Measurements from ENCODE around the gene APEX1. TPM values are rescaled to one million over a fixed set of nuclear protein-coding genes. Genes with fewer than 3 reads are reported as not detected.

The APEX1 gene
- 76.6 and 118 TPM in 2 replicates for total RNA-seq (ENCODE audit: low replicate concordance)

GRCh38 chr14:20454516-20455354 lies at the start of gene APEX1, which contains the start of gene OSGEP:
TSS of gene APEX1 (plus strand) at chr14:20455226. CDS start at chr14:20455646, 420 bp downstream.
TSS of gene OSGEP (minus strand) at chr14:20454812. CDS start at chr14:20454683, 129 bp downstream.
- Histone ChIP-seq H3K79me2 (ENCODE audit: low read depth) (peaks cover 51% of the 10 kb centered on the region), H2AFZ (replicated peaks) (peak within 1 kb of the TSS; percentile 94), H3K36me3 (peaks cover 7% of the 10 kb centered on the region), H3K4me1 (no peaks in the 10 kb centered on the region), H3K9me3 (ENCODE audit: low read depth) (no peaks in the 10 kb centered on the region), H3K27ac (peak within 1 kb of the TSS; percentile 99), H3K4me2 (peak within 1 kb of the TSS; percentile 85), H3F3A (ENCODE audit: low read depth) (peaks cover 49% of the 10 kb centered on the region), H3K9ac (peak within 1 kb of the TSS; percentile 93), H4K20me1 (ENCODE audit: low read depth) (peaks cover under 1% of the 10 kb centered on the region), H3K27me3 (no peaks in the 10 kb centered on the region), H3K4me3 (peak within 1 kb of the TSS; percentile 84)
- TF ChIP-seq, protein P1, sequence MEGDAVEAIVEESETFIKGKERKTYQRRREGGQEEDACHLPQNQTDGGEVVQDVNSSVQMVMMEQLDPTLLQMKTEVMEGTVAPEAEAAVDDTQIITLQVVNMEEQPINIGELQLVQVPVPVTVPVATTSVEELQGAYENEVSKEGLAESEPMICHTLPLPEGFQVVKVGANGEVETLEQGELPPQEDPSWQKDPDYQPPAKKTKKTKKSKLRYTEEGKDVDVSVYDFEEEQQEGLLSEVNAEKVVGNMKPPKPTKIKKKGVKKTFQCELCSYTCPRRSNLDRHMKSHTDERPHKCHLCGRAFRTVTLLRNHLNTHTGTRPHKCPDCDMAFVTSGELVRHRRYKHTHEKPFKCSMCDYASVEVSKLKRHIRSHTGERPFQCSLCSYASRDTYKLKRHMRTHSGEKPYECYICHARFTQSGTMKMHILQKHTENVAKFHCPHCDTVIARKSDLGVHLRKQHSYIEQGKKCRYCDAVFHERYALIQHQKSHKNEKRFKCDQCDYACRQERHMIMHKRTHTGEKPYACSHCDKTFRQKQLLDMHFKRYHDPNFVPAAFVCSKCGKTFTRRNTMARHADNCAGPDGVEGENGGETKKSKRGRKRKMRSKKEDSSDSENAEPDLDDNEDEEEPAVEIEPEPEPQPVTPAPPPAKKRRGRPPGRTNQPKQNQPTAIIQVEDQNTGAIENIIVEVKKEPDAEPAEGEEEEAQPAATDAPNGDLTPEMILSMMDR (IDR thresholded peaks at IDR 0.05) = no peak
- TF ChIP-seq EZH2 (IDR thresholded peaks at IDR 0.05) (no peak), EZH2phosphoT487 (IDR thresholded peaks at IDR 0.05) (no peak)
- H3K27ac Mint-ChIP-seq = no peak within 1 kb of the TSS
- no peak within 1 kb of the TSS for H3K4me3 Mint-ChIP-seq
- H3K36me3 Mint-ChIP-seq = peaks cover 20% of the 10 kb centered on the region
- DNase-seq (ENCODE audit: low spot score) = peak; percentile 100
- no peaks in the 10 kb centered on the region for H3K9me3 Mint-ChIP-seq
- no peaks in the 10 kb centered on the region for H3K27me3 Mint-ChIP-seq (ENCODE audit: insufficient read depth, low read depth)
- H3K4me1 Mint-ChIP-seq = peaks cover 1% of the 10 kb centered on the region

DNA sequence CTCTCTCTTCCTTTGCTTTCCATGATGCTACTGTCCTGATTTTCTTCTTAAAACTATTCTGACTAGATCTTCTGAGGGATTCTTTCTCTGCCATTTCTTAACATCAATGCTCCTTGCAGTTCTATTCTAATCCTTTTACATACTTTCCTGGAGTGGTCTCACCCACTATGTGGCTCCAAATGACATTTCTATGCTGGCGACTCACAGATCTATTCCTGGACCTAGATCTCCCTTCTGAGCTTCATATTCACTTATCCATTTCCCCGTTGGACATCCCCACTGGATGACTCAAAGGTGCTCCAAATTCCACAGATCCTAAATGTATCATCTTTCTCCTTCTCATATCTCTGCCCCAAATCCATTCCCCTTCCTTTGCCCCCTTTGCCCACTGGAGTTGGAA lies 45.8 kb upstream of the APEX1 start:
- no peak overlapping the region for H3K27ac Mint-ChIP-seq

GRCh38 chr14:20412411-20412810 lies 42.6 kb upstream of the APEX1 start:
- Histone ChIP-seq H3F3A (ENCODE audit: low read depth) (peaks cover 20% of the 10 kb centered on the region), H3K4me2 (peak overlapping the region; percentile 84), H3K79me2 (ENCODE audit: low read depth) (peaks cover 10% of the 10 kb centered on the region), H3K4me1 (peaks cover 3% of the 10 kb centered on the region), H3K27me3 (no peaks in the 10 kb centered on the region), H4K20me1 (ENCODE audit: low read depth) (no peaks in the 10 kb centered on the region), H3K27ac (no peak overlapping the region), H3K4me3 (peak overlapping the region; percentile 79), H2AFZ (replicated peaks) (peak overlapping the region; percentile 96), H3K9ac (no peak overlapping the region), H3K36me3 (no peaks in the 10 kb centered on the region), H3K9me3 (ENCODE audit: low read depth) (no peaks in the 10 kb centered on the region)
- H3K36me3 Mint-ChIP-seq = peaks cover 3% of the 10 kb centered on the region
- peaks cover 13% of the 10 kb centered on the region for H3K4me1 Mint-ChIP-seq
- TF ChIP-seq, protein P1 (IDR thresholded peaks at IDR 0.05) = no peak
- TF ChIP-seq EZH2phosphoT487 (IDR thresholded peaks at IDR 0.05) = no peak
- TF ChIP-seq EZH2 (IDR thresholded peaks at IDR 0.05) = no peak
- no peaks in the 10 kb centered on the region for H3K9me3 Mint-ChIP-seq
- peak overlapping the region; percentile 92 for H3K4me3 Mint-ChIP-seq
- H3K27ac Mint-ChIP-seq = no peak overlapping the region
- H3K27me3 Mint-ChIP-seq (ENCODE audit: insufficient read depth, low read depth) = no peaks in the 10 kb centered on the region
- no peak for DNase-seq (ENCODE audit: low spot score)

More for the DNA sequence above, 45.8 kb upstream of the APEX1 start:
- H3K79me2 ChIP-seq (ENCODE audit: low read depth) = peaks cover 10% of the 10 kb centered on the region
- H3K9me3 Mint-ChIP-seq = no peaks in the 10 kb centered on the region
- no peak for DNase-seq (ENCODE audit: low spot score)
- H3K4me2 ChIP-seq = no peak overlapping the region
- H3K27me3 ChIP-seq = no peaks in the 10 kb centered on the region
- no peaks in the 10 kb centered on the region for H3K36me3 ChIP-seq
- H3K27me3 Mint-ChIP-seq (ENCODE audit: insufficient read depth, low read depth) = peaks cover 2% of the 10 kb centered on the region
- peaks cover 10% of the 10 kb centered on the region for H3K4me1 Mint-ChIP-seq
- peaks cover 15% of the 10 kb centered on the region for H3K36me3 Mint-ChIP-seq
- H3K4me1 ChIP-seq = peaks cover 3% of the 10 kb centered on the region
- no peak overlapping the region for H3K9ac ChIP-seq
- H3K4me3 ChIP-seq = no peak overlapping the region
- H3K9me3 ChIP-seq (ENCODE audit: low read depth) = no peaks in the 10 kb centered on the region
- TF ChIP-seq EZH2phosphoT487 (IDR thresholded peaks at IDR 0.05) (no peak), EZH2 (IDR thresholded peaks at IDR 0.05) (no peak)
- TF ChIP-seq, protein P1 (IDR thresholded peaks at IDR 0.05) = no peak
- H3K27ac ChIP-seq = no peak overlapping the region
- H3K4me3 Mint-ChIP-seq = no peak overlapping the region
- peaks cover 18% of the 10 kb centered on the region for H3F3A ChIP-seq (ENCODE audit: low read depth)
- no peaks in the 10 kb centered on the region for H4K20me1 ChIP-seq (ENCODE audit: low read depth)
- no peak overlapping the region for H2AFZ ChIP-seq (replicated peaks)
